ENCODE measurements around the gene SLC5A5.

The SLC5A5 gene

GRCh38 chr19:17831419-17831888 is 40.3 kb upstream of the SLC5A5 start:
- ChIA-PET POLR2A (no interaction called here), CTCF (interaction anchor here (1.2 to 1.9 kb wide), 2 partner anchors 11 to 28 kb away, joined by 4 to 6 read pairs; partner anchors contain the start of gene RPL18A)
- H3K4me3 ChIP-seq (ENCODE audit: low read depth, low read length) = peak overlapping the region; percentile 48

GRCh38 chr19:17832443-17833208 is 39.1 kb upstream of the SLC5A5 start:
- ChIA-PET CTCF (interaction anchor here (1.5 to 1.9 kb wide), 3 partner anchors 10 to 27 kb away, joined by 3 to 6 read pairs (median 4); partner anchors contain the start of gene RPL18A), POLR2A (no interaction called here)
- DNase-seq (ENCODE audit: low read depth, low spot score) = no peak
- TF ChIP-seq CTCF (IDR thresholded peaks at IDR 0.05; ENCODE audit: insufficient read depth, low read length, missing control alignments) = no peak
- H3K4me3 ChIP-seq (ENCODE audit: low read depth, low read length) = no peak overlapping the region

More at GRCh38 chr19:17831419-17831888, 40.3 kb upstream of the SLC5A5 start:
- no peak for TF ChIP-seq CTCF (IDR thresholded peaks at IDR 0.05; ENCODE audit: insufficient read depth, low read length, missing control alignments)
- DNase-seq (ENCODE audit: low read depth, low spot score) = no peak

GRCh38 chr19:17834350-17835181 is 37.2 kb upstream of the SLC5A5 start:
- POLR2A ChIA-PET = no interaction called here
- TF ChIP-seq CTCF (IDR thresholded peaks at IDR 0.05; ENCODE audit: insufficient read depth, low read length, missing control alignments) = no peak
- H3K4me3 ChIP-seq (ENCODE audit: low read depth, low read length) = no peak overlapping the region
- no peak for DNase-seq (ENCODE audit: low read depth, low spot score)
- CTCF ChIA-PET = interaction anchor here (0.9 kb wide), 1 partner anchor 22 kb away, joined by 4 read pairs; no protein-coding TSS in a partner anchor

GRCh38 chr19:17835182-17836006 is 36.4 kb upstream of the SLC5A5 start:
- ChIA-PET POLR2A (no interaction called here), CTCF (no interaction called here)
- H3K4me3 ChIP-seq (ENCODE audit: low read depth, low read length) = no peak overlapping the region
- TF ChIP-seq CTCF (IDR thresholded peaks at IDR 0.05; ENCODE audit: insufficient read depth, low read length, missing control alignments) = no peak
- no peak for DNase-seq (ENCODE audit: low read depth, low spot score)

GRCh38 chr19:17836530-17836929 is 35.2 kb upstream of the SLC5A5 start:
- no peak for TF ChIP-seq CTCF (IDR thresholded peaks at IDR 0.05; ENCODE audit: insufficient read depth, low read length, missing control alignments)
- CTCF ChIA-PET = no interaction called here
- no peak for DNase-seq (ENCODE audit: low read depth, low spot score)
- no peak overlapping the region for H3K4me3 ChIP-seq (ENCODE audit: low read depth, low read length)
- POLR2A ChIA-PET = no interaction called here
